CD14-positive monocyte (primary cell): ENCODE data around the gene SPI1. TPM values are rescaled to one million over a fixed set of nuclear protein-coding genes. Genes with fewer than 3 reads are reported as not detected.

ENCODE experiments used
- DNase-seq, 3 donors: peaks; one replicate each; pipeline ENCODE4 v3.0.0-alpha.2; 2011 to 2022
- H2AFZ ChIP-seq: 2 replicates; pipeline ENCODE4 v1.6.0; 2012; ENCODE audit warnings: mild to moderate bottlenecking, low read depth, low read length, inconsistent platforms; ENCODE audit not compliant: insufficient read depth, poor library complexity, severe bottlenecking
- H3K27ac ChIP-seq, 2 donors: 1 replicate in 1 of 2; 2 replicates in 1 of 2; pipeline ENCODE4 v1.5.1; 2012 to 2013; ENCODE audit warnings: low read length in 2 of 2, control low read depth in 1 of 2, inconsistent platforms in 1 of 2, low read depth in 1 of 2, mild to moderate bottlenecking in 1 of 2
- H3K27me3 ChIP-seq, 2 donors: one replicate each; pipeline versions ENCODE4 v1.6.0 to v1.6.1; 2011 to 2013; ENCODE audit warnings: low read length in 2 of 2; ENCODE audit not compliant: control insufficient read depth in 2 of 2, insufficient read depth in 2 of 2
- H3K36me3 ChIP-seq, 2 donors: replicated peaks in 1 of 2; 1 replicate in 1 of 2; 2 replicates in 1 of 2; pipeline versions ENCODE4 v1.5.1 to v1.6.1; 2012 to 2013; ENCODE audit warnings: low read length in 2 of 2, control low read depth in 1 of 2, inconsistent platforms in 1 of 2, mild to moderate bottlenecking in 1 of 2; ENCODE audit not compliant: insufficient read depth in 2 of 2, control insufficient read depth in 1 of 2
- H3K4me1 ChIP-seq, 2 donors: 1 replicate in 1 of 2; 2 replicates in 1 of 2; pipeline versions ENCODE4 v1.5.1 to v1.6.1; 2012 to 2013; ENCODE audit warnings: low read length in 2 of 2, control low read depth in 1 of 2, inconsistent platforms in 1 of 2, mild to moderate bottlenecking in 1 of 2, moderate library complexity in 1 of 2; ENCODE audit not compliant: insufficient read depth in 2 of 2, control insufficient read depth in 1 of 2
- H3K4me2 ChIP-seq: replicated peaks from 2 replicates; pipeline ENCODE3; 2012; ENCODE audit warnings: low read length, moderate library complexity, mild to moderate bottlenecking; ENCODE audit not compliant: poor library complexity, severe bottlenecking; ENCODE audit errors: extremely low read depth
- H3K4me3 ChIP-seq, 3 experiments: fragments of 200-600 bp in 1 of 3; sonication (generic) in 1 of 3; replicated peaks in 1 of 3; 1 replicate in 2 of 3; 2 replicates in 1 of 3; pipeline ENCODE4 v1.5.1; 2011 to 2013; ENCODE audit warnings: low read length in 3 of 3, mild to moderate bottlenecking in 3 of 3, control low read depth in 2 of 3, low read depth in 2 of 3, inconsistent platforms in 1 of 3, moderate library complexity in 1 of 3
- H3K79me2 ChIP-seq: 2 replicates; pipeline ENCODE4 v1.6.0; 2012; ENCODE audit warnings: mild to moderate bottlenecking, control low read depth, inconsistent platforms, low read length, moderate library complexity; ENCODE audit not compliant: insufficient read depth
- H3K9ac ChIP-seq: 2 replicates; pipeline ENCODE4 v1.6.0; 2017; ENCODE audit warnings: low read length, mild to moderate bottlenecking; ENCODE audit not compliant: insufficient read depth, poor library complexity, severe bottlenecking
- H3K9me3 ChIP-seq, 2 donors: replicated peaks in 1 of 2; 1 replicate in 1 of 2; 2 replicates in 1 of 2; pipeline versions ENCODE4 v1.5.1 to v1.6.1; 2012 to 2013; ENCODE audit warnings: low read length in 2 of 2, control low read depth in 1 of 2; ENCODE audit not compliant: control insufficient read depth in 1 of 2, insufficient read depth in 1 of 2
- H4K20me1 ChIP-seq: 2 replicates; pipeline ENCODE4 v1.6.0; 2012; ENCODE audit warnings: mild to moderate bottlenecking, low read length, control low read depth, moderate library complexity; ENCODE audit not compliant: insufficient read depth
- H3K27ac Mint-ChIP-seq, 7 donors: one replicate each; pipeline ENCODE4 v1.8.0; 2020; ENCODE audit warnings: mild to moderate bottlenecking in 7 of 7, mixed read lengths in 7 of 7, moderate library complexity in 6 of 7, inconsistent platforms in 2 of 7
- H3K27me3 Mint-ChIP-seq, 3 donors: one replicate each; pipeline ENCODE4 v1.8.0; 2021 to 2022; ENCODE audit warnings: low read depth in 3 of 3, mild to moderate bottlenecking in 3 of 3, mixed read lengths in 3 of 3, moderate library complexity in 3 of 3, inconsistent platforms in 1 of 3
- H3K36me3 Mint-ChIP-seq, 2 donors: one replicate each; pipeline ENCODE4 v1.8.0; 2020; ENCODE audit warnings: mixed read lengths in 2 of 2, inconsistent platforms in 1 of 2, mild to moderate bottlenecking in 1 of 2
- H3K4me1 Mint-ChIP-seq: one replicate; pipeline ENCODE4 v1.8.0; 2020; ENCODE audit warnings: mild to moderate bottlenecking, mixed read lengths
- H3K4me3 Mint-ChIP-seq, 2 donors: one replicate each; pipeline ENCODE4 v1.8.0; 2020; ENCODE audit warnings: mild to moderate bottlenecking in 2 of 2, mixed read lengths in 2 of 2, moderate library complexity in 1 of 2
- H3K9me3 Mint-ChIP-seq, 7 donors: one replicate each; pipeline ENCODE4 v1.8.0; 2020 to 2022; ENCODE audit warnings: mixed read lengths in 7 of 7, mild to moderate bottlenecking in 6 of 7, moderate library complexity in 6 of 7, inconsistent platforms in 2 of 7
- WGBS: methylation state at CpG from one replicate; pipeline ENCODE4 v1.1.5; 2013; ENCODE audit warnings: missing lambda C conversion rate; ENCODE audit not compliant: insufficient coverage; 5-methylcytosine and 5-hydroxymethylcytosine counted together
- intact Hi-C, 2 donors: fragments of 100-400 bp; cut with micrococcal nuclease; formaldehyde crosslinking; loops; one replicate each; pipeline versions ENCODE4 v1.15.0 to v1.15.1; 2023
- polyA plus RNA-seq, 3 donors: library from polyadenylated mRNA; depleted of rRNA in 1 of 3; unstranded in 2 of 3; stranded (reverse) in 1 of 3; fragments of 300-500 nt in 2 of 3; fragments of >200 nt in 1 of 3; fragmentation: Illumina TruSeq in 2 of 3; gene quantifications; 1 replicate in 2 of 3; 2 replicates in 1 of 3; pipeline ENCODE4 v1.2.3, GENCODE V29; 2012 to 2021
- small RNA-seq: library from RNA; depleted of rRNA; stranded (forward); fragments of <200 nt; gene quantifications from one replicate; pipeline ENCODE3, GENCODE V24; 2012; ENCODE audit warnings: low read depth; ENCODE audit not compliant: insufficient read length
- TF ChIP-seq, protein P1 (sequence below): fragments of 200-600 bp; IDR thresholded peaks from one replicate; pipeline ENCODE4 v1.8.0; 2022; ENCODE audit warnings: antibody characterized with exemption, mild to moderate bottlenecking

The SPI1 gene
- polyA plus RNA-seq, 3 donors, result 156 to 914 (median 223) TPM

DNA sequence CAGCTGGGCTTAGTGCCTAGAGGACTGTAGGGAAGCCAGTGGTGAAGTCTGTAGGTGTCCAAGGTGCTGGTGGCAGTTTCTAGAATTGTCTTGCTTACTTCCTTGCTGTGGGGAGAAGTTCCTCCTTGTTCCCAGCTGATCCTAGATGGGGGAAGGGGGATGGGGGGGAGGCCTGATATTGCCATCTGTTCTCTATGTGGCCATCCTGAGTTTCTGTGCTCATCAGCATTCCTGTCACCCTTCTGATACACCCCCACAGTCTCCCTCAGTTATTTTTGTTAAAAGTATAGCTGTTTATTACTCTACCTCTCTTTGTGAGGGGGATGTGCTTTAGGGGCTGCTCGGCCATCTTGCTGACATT lies 71.9 kb downstream of the SPI1 start:
- WGBS, result no CpG with 5 or more reads among the region's 1 CpG
- Histone ChIP-seq H3K27ac (no peak overlapping the region), H3K9ac (no peak overlapping the region), H2AFZ (no peak overlapping the region), H4K20me1 (peaks cover 48% of the 10 kb centered on the region), H3K36me3 (peaks cover 94 to 100% of the 10 kb centered on the region in 2 donors), H3K4me2 (no peak overlapping the region), H3K4me1 (no peaks in the 10 kb centered on the region), H3K4me3 (no peak overlapping the region), H3K27me3 (no peaks in the 10 kb centered on the region), H3K9me3 (peaks cover 0 to 4% of the 10 kb centered on the region in 2 donors), H3K79me2 (peaks cover 10% of the 10 kb centered on the region)
- intact Hi-C loops, result loop anchor here in 1 of 2 donors (10.0 kb wide), 2 partner anchors 308 to 438 kb away; no protein-coding TSS in a partner anchor
- no peak for DNase-seq
- Mint-ChIP-seq H3K27me3 (peaks cover 0 to 6% (median 2%) of the 10 kb centered on the region in 3 donors), H3K27ac (peak overlapping the region in 1 of 7 donors; percentile 33), H3K4me1 (no peaks in the 10 kb centered on the region), H3K36me3 (peaks cover 88 to 99% of the 10 kb centered on the region in 2 donors), H3K9me3 (peaks cover 8 to 14% (median 10%) of the 10 kb centered on the region in 7 donors), H3K4me3 (no peak overlapping the region)
- TF ChIP-seq, protein P1, sequence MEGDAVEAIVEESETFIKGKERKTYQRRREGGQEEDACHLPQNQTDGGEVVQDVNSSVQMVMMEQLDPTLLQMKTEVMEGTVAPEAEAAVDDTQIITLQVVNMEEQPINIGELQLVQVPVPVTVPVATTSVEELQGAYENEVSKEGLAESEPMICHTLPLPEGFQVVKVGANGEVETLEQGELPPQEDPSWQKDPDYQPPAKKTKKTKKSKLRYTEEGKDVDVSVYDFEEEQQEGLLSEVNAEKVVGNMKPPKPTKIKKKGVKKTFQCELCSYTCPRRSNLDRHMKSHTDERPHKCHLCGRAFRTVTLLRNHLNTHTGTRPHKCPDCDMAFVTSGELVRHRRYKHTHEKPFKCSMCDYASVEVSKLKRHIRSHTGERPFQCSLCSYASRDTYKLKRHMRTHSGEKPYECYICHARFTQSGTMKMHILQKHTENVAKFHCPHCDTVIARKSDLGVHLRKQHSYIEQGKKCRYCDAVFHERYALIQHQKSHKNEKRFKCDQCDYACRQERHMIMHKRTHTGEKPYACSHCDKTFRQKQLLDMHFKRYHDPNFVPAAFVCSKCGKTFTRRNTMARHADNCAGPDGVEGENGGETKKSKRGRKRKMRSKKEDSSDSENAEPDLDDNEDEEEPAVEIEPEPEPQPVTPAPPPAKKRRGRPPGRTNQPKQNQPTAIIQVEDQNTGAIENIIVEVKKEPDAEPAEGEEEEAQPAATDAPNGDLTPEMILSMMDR, result no peak

DNA sequence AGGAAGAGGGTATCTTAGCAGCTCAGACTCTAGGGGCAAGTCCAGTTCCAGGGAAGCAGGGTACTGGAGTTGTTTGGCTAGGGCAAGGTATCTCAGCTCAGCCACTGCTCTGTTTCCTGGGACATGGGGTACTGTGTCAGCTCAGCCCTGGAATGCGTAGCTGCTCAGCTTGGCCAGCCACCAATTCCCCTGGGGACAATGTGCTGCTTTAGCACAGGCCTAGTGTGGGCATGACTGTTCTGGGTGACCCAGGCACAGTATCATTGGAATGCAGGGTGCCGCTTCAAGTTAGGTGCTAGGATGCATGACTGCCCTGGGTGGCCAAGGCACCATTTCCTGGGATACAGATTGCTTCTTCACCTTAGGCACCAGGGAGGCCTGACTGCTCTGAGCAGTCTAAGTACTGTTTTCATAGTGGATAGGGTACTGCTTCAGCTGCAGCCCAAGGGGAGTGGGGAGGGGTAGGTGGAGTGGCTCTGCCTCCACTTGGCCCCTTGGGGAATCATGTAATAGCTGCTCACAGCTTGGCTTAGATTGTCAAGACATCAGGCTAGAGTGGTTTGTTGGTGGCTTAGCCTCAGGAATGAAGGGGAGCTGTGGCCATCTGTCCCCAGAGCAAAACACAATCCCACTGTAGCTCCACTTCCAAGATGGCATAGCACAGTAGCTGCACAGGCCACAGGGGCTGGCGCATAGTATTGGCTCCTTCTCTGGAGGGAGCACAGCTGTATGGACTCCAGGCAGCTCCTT lies 72.4 kb downstream of the SPI1 start:
- TF ChIP-seq, protein P1, result no peak
- Mint-ChIP-seq H3K36me3 (peaks cover 87 to 99% of the 10 kb centered on the region in 2 donors), H3K27ac (peak overlapping the region in 1 of 7 donors; percentile 16), H3K9me3 (peaks cover 8 to 14% (median 10%) of the 10 kb centered on the region in 7 donors), H3K4me1 (no peaks in the 10 kb centered on the region), H3K4me3 (no peak overlapping the region), H3K27me3 (peaks cover 0 to 6% (median 2%) of the 10 kb centered on the region in 3 donors)
- Histone ChIP-seq H3K4me1 (no peaks in the 10 kb centered on the region), H3K27ac (peak overlapping the region in 1 of 2 donors; percentile 8), H3K36me3 (peaks cover 90 to 100% of the 10 kb centered on the region in 2 donors), H3K4me3 (no peak overlapping the region), H3K9me3 (peaks cover 0 to 4% of the 10 kb centered on the region in 2 donors), H3K27me3 (no peaks in the 10 kb centered on the region), H2AFZ (no peak overlapping the region), H3K9ac (no peak overlapping the region), H3K4me2 (no peak overlapping the region), H3K79me2 (peaks cover 10% of the 10 kb centered on the region), H4K20me1 (peaks cover 51% of the 10 kb centered on the region)
- intact Hi-C loops, result loop anchor here in 1 of 2 donors (10.0 kb wide), 2 partner anchors 309 to 439 kb away; no protein-coding TSS in a partner anchor
- no peak for DNase-seq
- 100% methylated on average over 2 of the region's 3 CpGs for WGBS

Small RNAs within 50 kb of the gene (small RNA-seq; reads per million reads assigned to genes)
- gene MIR4487, result not detected

Other genes with a start within 250 kb of the SPI1 start
- gene ARFGAP2, start 201.7 kb downstream of the SPI1 start, polyA plus RNA-seq, result 100 to 1,000 TPM in 1 of 3 donors, 10 to 100 TPM in 2; 59.7 to 129 (median 61.0) TPM
- not detected for gene PACSIN3, start 192.1 kb downstream of the SPI1 start, polyA plus RNA-seq
- 10 to 100 TPM in 1 of 3 donors, 1 to 10 TPM in 2; 5.9 to 40.9 (median 9.0) TPM for gene DDB2, start 163.6 kb downstream of the SPI1 start, polyA plus RNA-seq
- gene ACP2, start 129.7 kb downstream of the SPI1 start, polyA plus RNA-seq, result 10 to 100 TPM; 13.1 to 25.3 (median 20.5) TPM
- gene NR1H3, start 120.6 kb downstream of the SPI1 start, polyA plus RNA-seq, result 10 to 100 TPM in 1 of 3 donors, 1 to 10 TPM in 2; 4.4 to 20.3 (median 9.3) TPM
- 10 to 100 TPM in 2 of 3 donors, 1 to 10 TPM in 1; 6.4 to 58.1 (median 12.2) TPM for gene MADD, start 108.4 kb downstream of the SPI1 start, polyA plus RNA-seq
- 1 to 10 TPM in 1 of 3 donors, under 1 TPM in 1, not detected in 1; 0.03 to 7.8 TPM for gene MYBPC3, start 25.8 kb downstream of the SPI1 start, polyA plus RNA-seq
- 10 to 100 TPM in 1 of 3 donors, 1 to 10 TPM in 2; 4.8 to 27.4 (median 5.9) TPM for gene SLC39A13, start 30.0 kb upstream of the SPI1 start, polyA plus RNA-seq
- 10 to 100 TPM; 44.1 to 97.4 (median 89.5) TPM for gene PSMC3, start 47.9 kb upstream of the SPI1 start, polyA plus RNA-seq
- gene RAPSN, start 70.6 kb upstream of the SPI1 start, polyA plus RNA-seq, result 1 to 10 TPM in 1 of 3 donors, not detected in 2; 1.2 TPM
- gene CELF1, start 174.6 kb upstream of the SPI1 start, polyA plus RNA-seq, result 100 to 1,000 TPM in 1 of 3 donors, 10 to 100 TPM in 2; 27.2 to 117 (median 39.9) TPM
- gene PTPMT1, start 187.1 kb upstream of the SPI1 start, polyA plus RNA-seq, result 10 to 100 TPM; 39.2 to 87.8 (median 83.3) TPM
- gene KBTBD4, start 200.4 kb upstream of the SPI1 start, polyA plus RNA-seq, result 10 to 100 TPM in 2 of 3 donors, 1 to 10 TPM in 1; 2.8 to 16.9 (median 13.8) TPM
- gene NDUFS3, start 200.5 kb upstream of the SPI1 start, polyA plus RNA-seq, result 100 to 1,000 TPM in 2 of 3 donors, 10 to 100 TPM in 1; 79.7 to 107 (median 104) TPM
- gene FAM180B, start 208.1 kb upstream of the SPI1 start, polyA plus RNA-seq, result under 1 TPM in 1 of 3 donors, not detected in 2; 0.13 TPM
- under 1 TPM in 1 of 3 donors, not detected in 2; 0.84 TPM for gene C1QTNF4, start 215.9 kb upstream of the SPI1 start, polyA plus RNA-seq